Measurements from ENCODE around the gene EN1.

Gene EN1

DNA sequence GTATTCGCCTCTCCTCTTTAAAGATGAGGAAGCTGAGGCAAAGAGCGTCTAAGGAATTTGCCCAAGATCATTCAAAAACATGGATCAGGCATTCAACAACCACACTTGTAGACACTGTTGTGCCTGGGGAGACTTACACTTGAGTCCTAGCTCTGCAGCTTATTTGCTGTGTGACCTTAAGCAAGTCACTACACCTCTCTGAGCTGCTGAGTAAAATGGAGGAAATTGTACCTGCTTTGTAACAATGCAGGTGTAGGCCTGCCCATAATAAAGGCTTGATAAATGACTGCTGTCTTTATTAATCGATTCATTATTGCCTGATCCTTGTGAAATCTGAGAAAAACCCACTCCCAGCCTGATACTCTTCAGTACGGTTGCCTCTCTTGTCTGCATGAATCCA, 30.8 kb downstream of the EN1 start:
- DNase-seq = no peak

DNA sequence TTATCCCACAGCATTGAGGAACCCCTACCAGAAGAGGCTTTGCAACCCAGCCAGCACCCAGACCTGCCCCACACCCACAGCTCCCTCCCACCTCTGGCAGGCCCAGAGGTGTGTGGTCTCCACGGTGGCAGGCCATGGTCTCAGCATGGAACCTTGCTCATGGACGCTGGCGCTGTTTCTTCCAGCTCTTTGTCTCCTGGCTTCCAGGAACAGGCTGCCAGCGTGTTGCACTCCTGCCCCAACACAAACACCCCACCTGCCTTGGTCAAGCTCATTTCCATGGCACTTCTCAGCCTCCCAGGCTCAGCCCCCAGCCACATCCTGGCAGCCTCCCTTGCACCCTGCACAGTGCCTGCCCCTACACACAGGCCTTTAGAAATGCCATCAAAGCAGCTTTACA, 31.7 kb downstream of the EN1 start:
- no peak for DNase-seq

DNA sequence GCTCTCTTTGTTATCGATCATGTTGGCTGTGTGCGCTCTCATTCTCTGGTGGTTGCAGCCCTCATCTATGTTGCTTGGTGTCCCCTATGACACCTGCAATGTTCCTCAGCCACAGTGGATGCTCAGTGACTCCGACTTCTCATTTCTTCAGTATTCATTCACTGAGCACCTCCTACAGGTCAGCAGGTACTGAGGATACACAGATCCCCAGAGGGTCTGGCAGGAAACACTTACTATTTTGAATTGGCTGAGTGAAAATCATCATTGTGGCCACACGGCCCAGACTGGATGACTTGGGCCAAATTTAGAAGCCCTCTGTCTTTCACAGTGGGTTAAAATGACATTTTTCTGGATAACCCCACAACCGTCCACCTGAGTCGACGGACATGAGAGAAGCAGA, 32.1 kb downstream of the EN1 start:
- DNase-seq = no peak

DNA sequence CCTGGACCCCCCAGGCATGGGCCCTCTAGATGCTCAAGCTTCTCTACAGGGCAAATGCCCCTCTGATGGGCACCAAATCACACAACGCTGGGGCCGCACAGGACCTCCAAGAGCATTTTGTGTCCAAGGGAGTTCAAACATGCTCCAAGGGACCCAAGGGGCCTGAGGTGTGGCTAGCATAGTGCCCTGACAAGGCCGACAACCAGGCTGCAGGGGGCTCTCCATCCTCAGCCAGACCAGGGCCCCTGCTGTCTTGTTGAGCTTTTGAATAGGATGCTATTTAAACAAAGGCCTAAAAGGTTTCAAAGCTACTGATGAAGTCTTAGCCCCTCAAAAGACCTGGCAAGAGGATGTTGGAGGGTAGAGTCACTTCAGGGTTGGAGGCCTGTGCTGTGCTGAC, 33.1 kb downstream of the EN1 start:
- no peak for DNase-seq

DNA sequence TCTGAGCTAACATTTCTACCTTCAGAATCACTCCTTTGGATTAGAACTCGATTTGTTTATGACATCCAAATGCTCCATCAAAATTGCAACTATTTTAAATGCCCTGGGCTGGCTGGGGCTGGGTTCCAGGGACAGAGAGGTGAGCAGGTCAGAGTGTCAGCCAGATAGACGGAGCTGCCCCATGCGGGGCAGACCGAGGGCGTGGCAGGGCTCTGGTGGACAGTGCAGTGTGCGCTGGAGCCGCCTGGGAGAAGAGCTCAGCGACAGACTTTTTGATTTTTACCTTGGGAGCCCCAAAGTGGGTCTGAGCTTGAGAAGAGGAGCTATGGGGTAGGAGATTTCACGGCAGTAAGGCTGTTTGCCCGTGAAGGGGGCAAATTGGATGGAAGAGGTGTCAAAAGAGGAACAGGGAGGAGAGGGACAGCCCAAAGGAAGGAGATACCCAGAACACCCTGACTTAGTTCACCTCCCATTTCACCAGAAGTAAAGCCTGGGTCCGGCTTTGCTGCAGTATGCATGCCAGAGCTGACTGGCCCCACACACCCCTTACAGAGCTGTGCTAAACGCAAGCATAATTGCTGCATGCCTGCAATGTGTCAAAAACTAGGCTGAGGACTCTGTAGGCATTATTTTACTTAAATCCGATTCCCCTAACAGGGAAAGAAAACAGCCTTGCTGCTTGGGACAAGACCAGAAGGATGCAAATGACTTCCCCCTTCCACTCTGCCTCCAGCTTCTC, 33.7 kb downstream of the EN1 start:
- DNase-seq = no peak

DNA sequence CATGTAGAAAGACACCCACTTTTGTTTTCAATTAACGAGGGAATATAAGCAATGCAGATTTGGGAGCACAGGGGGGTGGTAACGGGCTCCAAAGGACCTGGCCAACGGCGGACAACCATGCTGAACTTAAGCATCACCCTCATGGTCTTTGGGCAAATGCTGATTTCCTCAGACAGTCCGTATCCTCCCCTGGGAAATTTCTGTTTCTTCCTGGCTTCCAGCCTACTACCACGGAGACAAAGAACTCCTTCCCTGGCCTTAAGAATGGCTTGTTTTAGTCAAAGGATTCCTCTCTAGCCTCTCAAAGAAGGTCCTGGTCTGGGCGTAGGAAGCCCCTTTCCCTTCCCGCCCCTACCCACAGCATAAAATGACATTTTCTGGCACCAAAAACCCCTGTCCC, 34.3 kb downstream of the EN1 start:
- DNase-seq = no peak

DNA sequence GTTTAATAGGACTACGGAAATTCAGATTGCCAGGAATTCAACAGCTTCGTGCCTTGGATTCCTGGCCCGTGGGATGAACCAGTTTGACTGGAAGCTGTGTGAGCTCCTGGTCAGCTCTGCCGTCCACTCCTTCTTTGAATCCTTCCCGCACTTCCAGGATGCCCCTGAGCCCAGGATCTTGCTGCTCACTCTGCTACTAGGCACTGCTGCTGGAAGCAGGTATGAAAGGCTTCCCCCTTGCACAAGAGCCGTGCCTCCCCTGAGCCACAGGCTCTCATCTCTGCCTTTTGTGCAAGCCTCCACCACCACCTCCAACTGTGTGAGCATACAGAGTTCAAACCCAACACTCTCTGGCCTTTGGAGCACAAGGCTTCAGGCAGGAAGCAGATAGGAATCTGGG, 34.9 kb downstream of the EN1 start:
- no peak for DNase-seq

DNA sequence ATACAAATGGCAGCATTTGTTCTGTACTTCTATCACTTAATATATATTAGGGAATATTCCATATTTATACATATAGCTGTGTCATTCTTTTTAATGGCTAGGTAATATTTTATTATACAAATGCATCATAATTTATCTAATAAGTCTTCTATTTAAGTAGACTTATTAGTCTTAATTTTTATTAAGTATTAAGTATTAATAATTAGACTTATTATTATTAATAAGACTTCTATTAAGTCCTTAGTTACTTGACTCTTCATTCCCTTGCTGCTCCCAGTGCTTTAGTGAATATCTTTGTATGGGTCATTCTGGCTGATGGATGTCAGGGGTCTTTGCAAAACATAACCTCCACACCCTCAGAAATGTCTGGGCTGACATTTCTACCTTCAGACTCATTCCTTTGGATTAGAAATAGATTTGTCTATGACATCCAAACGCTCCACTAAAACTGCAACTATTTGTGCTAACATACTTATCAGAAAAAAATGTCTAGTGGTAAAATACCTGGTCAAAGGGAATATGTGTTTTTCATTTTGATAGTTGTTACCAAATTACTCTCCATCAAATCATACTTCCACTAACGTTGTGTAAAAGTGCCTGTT, 35.8 kb downstream of the EN1 start:
- no peak for DNase-seq

DNA sequence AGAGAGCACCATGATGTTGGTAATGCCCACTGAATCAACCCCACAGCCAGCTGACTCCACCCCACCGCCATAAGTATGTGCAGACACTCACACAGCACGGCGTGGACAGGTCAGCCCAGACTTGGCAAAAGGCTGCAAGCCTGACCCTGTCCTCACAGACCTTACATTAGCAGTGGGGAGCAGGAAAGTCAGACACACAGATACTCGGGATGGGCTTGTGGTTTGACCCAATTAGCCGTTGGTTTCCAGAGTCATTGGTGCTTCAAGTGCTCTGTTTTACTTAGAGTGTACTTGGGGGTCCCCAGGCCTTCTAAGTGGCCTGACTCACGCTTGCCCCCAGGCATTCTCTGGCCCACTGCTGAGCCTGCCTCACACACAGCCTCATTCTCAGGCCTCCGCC, 36.7 kb downstream of the EN1 start:
- DNase-seq = no peak

DNA sequence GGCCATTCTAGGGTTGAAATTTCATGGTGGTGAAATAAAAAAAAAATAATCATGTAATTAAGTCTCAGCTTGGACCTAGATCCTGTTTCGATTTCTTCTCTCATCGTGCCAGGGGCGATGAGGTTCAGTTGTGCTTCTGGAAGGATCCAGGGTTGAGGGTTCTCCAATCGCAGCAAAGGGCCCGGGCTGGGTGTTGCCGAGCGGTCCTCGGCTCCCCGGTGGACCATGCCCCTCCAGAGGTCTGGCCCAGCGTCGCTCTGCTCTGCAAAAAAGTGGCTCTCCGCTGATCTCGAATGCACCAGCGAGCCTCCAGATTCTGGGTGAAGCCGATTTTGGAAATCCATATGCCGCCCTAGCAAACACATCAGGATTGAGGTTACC, 39.0 kb downstream of the EN1 start:
- no peak for DNase-seq

DNA sequence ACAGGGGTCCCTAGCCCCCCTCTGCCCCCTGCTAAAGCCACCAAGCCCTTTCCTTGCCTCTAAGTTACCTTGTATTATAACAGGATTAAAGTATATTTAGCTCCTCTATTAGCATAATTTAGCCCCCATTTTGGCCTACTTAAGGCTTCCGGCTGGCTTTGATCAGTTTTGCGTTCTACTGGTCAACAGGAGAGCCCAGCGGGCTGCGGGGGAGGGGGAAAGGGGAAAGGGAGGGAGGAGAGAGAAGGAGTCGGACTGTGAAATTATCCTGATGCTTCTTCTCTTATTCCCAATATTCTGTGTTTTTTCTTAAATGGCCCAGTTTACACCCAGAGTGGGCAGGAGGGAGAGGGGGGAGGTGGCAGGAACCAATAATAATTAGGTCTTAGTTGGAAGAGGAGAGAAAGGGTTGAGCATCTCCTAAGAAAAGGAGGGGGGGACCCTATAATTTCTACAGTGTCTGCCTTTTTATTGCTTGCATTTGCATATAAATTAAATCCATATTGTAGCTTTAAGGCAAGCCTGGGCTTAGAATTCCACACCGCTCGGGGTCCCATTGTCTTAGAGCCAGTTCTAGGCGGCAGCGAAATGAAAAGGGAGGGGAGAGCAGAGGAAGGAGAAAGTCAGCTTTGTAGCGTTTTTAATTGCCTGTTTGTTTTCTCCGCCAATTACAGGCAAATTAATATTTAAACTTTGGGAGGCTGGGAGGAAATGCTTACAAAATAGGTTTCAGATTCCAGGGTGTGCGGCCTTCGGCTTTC, 39.6 kb downstream of the EN1 start:
- DNase-seq = no peak

DNA sequence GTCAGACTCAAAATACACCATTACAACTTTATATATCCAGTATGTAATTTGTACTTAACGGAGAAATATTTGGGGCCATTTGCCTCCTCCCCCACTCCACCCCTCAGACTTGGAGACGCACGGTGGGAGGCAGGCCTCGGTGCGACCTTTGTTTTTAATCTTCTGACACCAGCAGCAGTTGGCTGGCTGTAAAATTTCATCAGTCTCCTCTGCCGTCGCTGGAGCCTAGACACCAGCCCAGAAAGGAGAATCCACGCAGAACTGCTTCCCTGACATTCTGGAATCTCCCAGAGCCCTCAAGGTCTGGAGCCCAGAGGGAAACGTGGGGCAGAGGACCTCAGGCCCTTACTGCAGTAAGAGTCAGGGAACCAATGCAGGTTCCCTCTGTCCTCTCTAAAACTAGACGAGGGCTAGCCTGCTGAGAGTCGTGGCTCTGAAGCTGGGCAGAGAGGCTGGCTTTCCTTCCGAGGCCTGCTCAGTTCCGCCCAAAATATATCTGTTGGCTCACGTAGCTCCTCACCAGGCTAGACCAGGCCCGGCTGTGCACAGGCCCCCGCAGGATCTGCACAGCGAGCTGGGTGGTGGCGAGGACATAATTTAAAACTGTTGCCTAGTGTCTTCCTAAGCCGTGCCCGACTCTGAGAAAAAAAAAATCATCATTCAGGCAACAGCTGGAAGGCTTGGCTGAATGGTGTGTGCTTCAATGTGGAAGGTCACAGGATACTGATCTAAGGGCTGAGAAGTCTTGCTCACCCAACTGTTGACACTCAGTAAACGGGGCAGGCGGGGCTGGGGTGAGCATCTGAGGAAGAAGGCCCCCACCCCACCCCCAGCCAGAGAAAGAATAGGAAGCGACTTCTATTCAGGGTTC, 40.4 kb downstream of the EN1 start:
- DNase-seq = no peak

DNA sequence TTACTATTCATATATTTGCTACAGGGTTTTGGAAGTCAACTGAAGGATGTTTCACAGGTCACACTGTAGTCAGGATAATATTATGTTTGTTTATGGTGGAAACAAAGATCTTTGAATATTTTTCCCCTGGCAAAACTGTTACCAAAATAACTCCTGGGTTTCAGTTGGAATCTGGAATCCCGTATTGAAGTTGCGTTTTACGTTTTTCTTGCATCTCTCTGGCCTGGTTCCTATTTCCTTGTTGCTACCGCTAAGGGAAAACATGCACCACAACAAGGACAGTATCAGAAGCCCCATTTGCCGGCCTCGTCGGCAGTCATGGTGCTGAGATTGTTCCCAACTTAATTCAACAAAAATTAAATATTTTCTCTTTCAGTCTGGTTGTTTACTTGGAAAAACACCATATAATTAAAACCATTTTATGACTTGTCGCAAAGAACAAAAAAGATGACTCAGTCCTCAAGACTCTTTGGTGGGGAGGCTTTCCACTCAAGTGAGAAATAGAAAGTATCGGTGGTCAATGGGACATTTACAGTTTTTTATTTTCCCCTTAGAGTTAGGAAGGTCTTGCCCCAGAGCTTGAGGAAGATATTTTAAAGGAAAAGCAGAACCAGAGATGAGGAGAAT, 42.3 kb downstream of the EN1 start:
- DNase-seq = no peak

DNA sequence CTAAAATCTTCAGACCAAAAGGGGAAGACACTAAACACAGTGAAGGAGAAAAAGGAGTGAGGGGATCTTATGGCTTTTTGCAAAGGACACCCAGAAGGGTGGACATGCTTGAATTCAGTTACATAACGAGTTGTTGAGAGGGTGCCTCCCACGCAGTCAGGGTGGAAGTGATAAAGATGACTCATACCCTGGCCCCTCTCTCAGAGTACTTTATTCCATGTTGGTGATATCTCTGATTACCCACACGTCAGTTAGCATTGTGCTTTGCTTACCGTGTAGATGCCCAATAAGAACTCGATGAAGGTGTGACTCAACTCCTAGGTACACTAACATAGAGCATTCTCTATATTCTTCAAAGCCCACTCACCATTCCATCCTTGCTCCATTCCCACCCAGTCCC, 44.4 kb downstream of the EN1 start:
- no peak for DNase-seq

DNA sequence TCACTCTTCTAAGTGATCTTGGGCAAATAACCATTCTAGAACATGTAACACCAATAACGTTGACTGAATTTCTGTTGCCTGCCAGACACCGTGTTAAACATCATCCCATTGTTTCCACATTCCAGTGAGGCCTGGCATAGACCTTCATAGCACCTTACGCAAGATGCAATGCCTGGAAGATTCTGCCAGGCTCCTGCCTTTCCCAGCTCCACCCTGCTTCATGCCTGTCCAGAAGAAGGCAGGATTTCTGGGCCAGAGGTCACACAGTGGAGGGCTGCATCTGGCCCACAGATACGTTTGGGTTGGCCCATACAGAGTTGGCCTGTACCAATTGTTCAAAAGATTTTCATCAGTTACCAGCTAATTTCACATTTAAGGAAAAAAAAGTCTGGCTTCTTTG, 46.3 kb downstream of the EN1 start:
- DNase-seq = no peak

DNA sequence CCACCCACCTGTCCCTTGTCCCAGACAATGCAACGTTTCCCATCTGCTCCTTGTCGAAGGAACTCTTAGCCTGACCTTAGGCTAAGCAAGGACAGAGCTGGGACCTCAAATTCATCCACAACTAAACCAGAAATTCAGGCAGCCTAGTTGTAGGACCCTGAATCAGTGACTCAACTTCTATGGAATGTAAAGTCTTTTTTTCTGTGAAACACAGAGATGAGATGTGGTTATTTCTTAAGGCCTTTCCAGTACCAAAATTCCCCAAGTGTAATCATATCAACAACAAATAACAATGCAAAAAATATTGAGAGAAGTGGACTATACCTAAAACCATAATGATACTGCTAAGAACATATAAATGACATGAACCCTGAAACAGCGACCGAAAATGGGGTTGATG, 46.7 kb downstream of the EN1 start:
- no peak for DNase-seq

DNA sequence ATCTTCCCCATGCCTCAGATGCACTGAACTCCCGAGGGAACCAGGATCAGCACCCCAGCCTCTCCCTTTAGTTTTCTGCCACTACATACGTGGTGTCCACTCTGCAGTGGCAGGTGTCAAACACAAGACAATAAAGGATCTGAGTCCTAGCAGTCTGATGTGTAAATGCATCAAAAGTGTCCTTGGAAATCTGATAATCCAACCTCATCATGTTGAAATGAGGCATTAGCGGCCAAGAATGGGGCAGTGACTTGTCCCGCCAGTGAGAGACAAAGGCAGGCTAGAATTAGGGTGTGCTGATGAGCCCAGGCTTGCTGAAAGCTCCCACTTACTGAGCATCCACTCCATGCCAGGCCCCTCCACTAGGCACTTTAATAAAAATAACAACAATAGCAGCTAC, 52.9 kb downstream of the EN1 start:
- DNase-seq = no peak

Measured in stimulated activated CD4-positive, alpha-beta T cell treated with anti-CD3 and anti-CD28 coated beads, Interleukin-4, amount 100 ng/mL, for 1 hour (primary cell).